Hepatocyte (in vitro differentiated cells): ENCODE data around the gene TMOD1. TPM values are rescaled to one million over a fixed set of nuclear protein-coding genes. Genes with fewer than 3 reads are reported as not detected.

Experiments used
- DNase-seq: peaks from one replicate; pipeline ENCODE4 v3.0.0-alpha.2; 2016; ENCODE audit warnings: low spot score
- H2AFZ ChIP-seq: fragments of 200-600 bp; sonication (generic); 2 replicates; pipeline ENCODE4 v1.6.0; 2016; ENCODE audit warnings: antibody characterized with exemption, mild to moderate bottlenecking
- H3K27ac ChIP-seq: fragments of 200-600 bp; sonication (generic); 2 replicates; pipeline ENCODE4 v1.5.1; 2016; ENCODE audit warnings: mild to moderate bottlenecking
- H3K27me3 ChIP-seq: fragments of 200-600 bp; sonication (generic); 2 replicates; pipeline ENCODE4 v1.6.1; 2016
- H3K36me3 ChIP-seq: fragments of 200-600 bp; sonication (generic); replicated peaks from 2 replicates; pipeline ENCODE4 v1.5.1; 2016; ENCODE audit warnings: low read depth; ENCODE audit not compliant: insufficient read depth
- H3K4me1 ChIP-seq: fragments of 200-600 bp; sonication (generic); 2 replicates; pipeline ENCODE4 v1.5.1; 2016; ENCODE audit warnings: mild to moderate bottlenecking, moderate library complexity; ENCODE audit not compliant: insufficient read depth
- H3K4me2 ChIP-seq: fragments of 200-600 bp; sonication (generic); 2 replicates; pipeline ENCODE4 v1.6.0; 2016
- H3K4me3 ChIP-seq: fragments of 200-600 bp; sonication (generic); 2 replicates; pipeline ENCODE4 v1.5.1; 2016; ENCODE audit warnings: mild to moderate bottlenecking
- H3K79me2 ChIP-seq: fragments of 200-600 bp; sonication (generic); 2 replicates; pipeline ENCODE4 v1.6.0; 2017; ENCODE audit warnings: mild to moderate bottlenecking
- H3K9me2 ChIP-seq: fragments of 200-600 bp; sonication (generic); replicated peaks from 2 replicates; pipeline ENCODE4 v1.6.0; 2017; ENCODE audit warnings: mild to moderate bottlenecking; ENCODE audit not compliant: insufficient read depth
- H3K9me3 ChIP-seq: fragments of 200-600 bp; sonication (generic); 2 replicates; pipeline ENCODE4 v1.5.1; 2016; ENCODE audit warnings: low read depth, mild to moderate bottlenecking
- H4K20me1 ChIP-seq: fragments of 200-600 bp; sonication (generic); 2 replicates; pipeline ENCODE4 v1.6.0; 2016; ENCODE audit warnings: mild to moderate bottlenecking; ENCODE audit not compliant: insufficient read depth, poor library complexity, severe bottlenecking
- EZH2 ChIP-seq: fragments of 200-600 bp; sonication (generic); IDR thresholded peaks from 2 replicates; pipeline ENCODE4 v1.6.1; 2016; ENCODE audit warnings: antibody characterized with exemption, mild to moderate bottlenecking, borderline replicate concordance
- EZH2phosphoT487 ChIP-seq: fragments of 200-600 bp; sonication (generic); IDR thresholded peaks from one replicate; pipeline ENCODE4 v1.6.1; 2018; ENCODE audit warnings: antibody characterized with exemption, mild to moderate bottlenecking, low read depth, moderate library complexity; ENCODE audit not compliant: unreplicated experiment, severe bottlenecking
- WGBS: methylation state at CpG from one replicate; pipeline ENCODE4 v1.1.6; 2016; ENCODE audit warnings: low lambda C conversion rate; ENCODE audit errors: missing lambda C conversion rate; 5-methylcytosine and 5-hydroxymethylcytosine counted together
- polyA plus RNA-seq: library from polyadenylated mRNA; unstranded; fragments of >200 nt; fragmentation: Nextera tagmentation; extraction: Ambion mirVana; gene quantifications from 2 replicates; pipeline ENCODE4 v1.2.1, GENCODE V29; 2016
- total RNA-seq: library from RNA; depleted of rRNA; stranded (reverse); fragments of >200 nt; gene quantifications from 2 replicates; pipeline ENCODE4 v1.2.3, GENCODE V29; 2014
- TF ChIP-seq, protein P1 (sequence below): fragments of 200-600 bp; sonication (generic); IDR thresholded peaks from 2 replicates; pipeline ENCODE4 v1.5.1; 2016; ENCODE audit warnings: antibody characterized with exemption, mild to moderate bottlenecking; ENCODE audit not compliant: poor library complexity

Gene TMOD1
- total and polyA plus RNA-seq, 2 experiments from 2014 or later: 0.47 to 3.5 TPM

GRCh38 chr9:97559111-97559514, 57.6 kb downstream of the TMOD1 start:
- Histone ChIP-seq H4K20me1 (no peaks in the 10 kb centered on the region), H3K27me3 (no peaks in the 10 kb centered on the region), H2AFZ (no peak overlapping the region), H3K4me2 (no peak overlapping the region), H3K36me3 (no peaks in the 10 kb centered on the region), H3K79me2 (no peaks in the 10 kb centered on the region), H3K4me3 (no peak overlapping the region), H3K4me1 (peaks cover 3% of the 10 kb centered on the region), H3K9me2 (no peaks in the 10 kb centered on the region), H3K27ac (no peak overlapping the region), H3K9me3 (no peaks in the 10 kb centered on the region)
- 88% methylated on average over 10 of the region's 10 CpGs for WGBS
- TF ChIP-seq, protein P1, sequence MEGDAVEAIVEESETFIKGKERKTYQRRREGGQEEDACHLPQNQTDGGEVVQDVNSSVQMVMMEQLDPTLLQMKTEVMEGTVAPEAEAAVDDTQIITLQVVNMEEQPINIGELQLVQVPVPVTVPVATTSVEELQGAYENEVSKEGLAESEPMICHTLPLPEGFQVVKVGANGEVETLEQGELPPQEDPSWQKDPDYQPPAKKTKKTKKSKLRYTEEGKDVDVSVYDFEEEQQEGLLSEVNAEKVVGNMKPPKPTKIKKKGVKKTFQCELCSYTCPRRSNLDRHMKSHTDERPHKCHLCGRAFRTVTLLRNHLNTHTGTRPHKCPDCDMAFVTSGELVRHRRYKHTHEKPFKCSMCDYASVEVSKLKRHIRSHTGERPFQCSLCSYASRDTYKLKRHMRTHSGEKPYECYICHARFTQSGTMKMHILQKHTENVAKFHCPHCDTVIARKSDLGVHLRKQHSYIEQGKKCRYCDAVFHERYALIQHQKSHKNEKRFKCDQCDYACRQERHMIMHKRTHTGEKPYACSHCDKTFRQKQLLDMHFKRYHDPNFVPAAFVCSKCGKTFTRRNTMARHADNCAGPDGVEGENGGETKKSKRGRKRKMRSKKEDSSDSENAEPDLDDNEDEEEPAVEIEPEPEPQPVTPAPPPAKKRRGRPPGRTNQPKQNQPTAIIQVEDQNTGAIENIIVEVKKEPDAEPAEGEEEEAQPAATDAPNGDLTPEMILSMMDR: no peak
- TF ChIP-seq EZH2phosphoT487 (no peak), EZH2 (no peak)
- no peak for DNase-seq

DNA sequence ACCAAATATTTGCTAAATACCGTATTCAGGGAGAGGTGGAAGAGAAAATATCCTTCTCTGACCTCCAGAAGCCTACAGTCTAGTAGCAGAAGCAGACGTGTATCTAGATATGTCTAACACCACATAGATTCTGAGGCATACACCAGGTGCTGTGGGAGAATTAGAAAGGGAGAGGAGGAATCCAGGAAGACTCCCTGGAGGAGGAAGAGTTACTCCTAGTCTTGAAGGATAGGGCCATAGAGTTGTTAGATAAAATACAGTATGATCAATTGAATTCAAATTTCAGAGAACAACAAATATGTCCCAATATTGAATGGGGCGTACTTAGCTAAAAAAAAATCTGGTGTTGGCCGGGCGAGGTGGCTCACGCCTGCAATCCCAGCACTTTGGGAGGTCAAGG, 58.7 kb downstream of the TMOD1 start:
- H2AFZ ChIP-seq: no peak overlapping the region
- no peaks in the 10 kb centered on the region for H3K9me3 ChIP-seq
- H3K9me2 ChIP-seq: no peaks in the 10 kb centered on the region
- TF ChIP-seq, protein P1: no peak
- TF ChIP-seq EZH2 (no peak), EZH2phosphoT487 (no peak)
- no peak for DNase-seq
- no peaks in the 10 kb centered on the region for H3K79me2 ChIP-seq
- no peak overlapping the region for H3K4me2 ChIP-seq
- no peaks in the 10 kb centered on the region for H3K36me3 ChIP-seq
- peaks cover 3% of the 10 kb centered on the region for H3K4me1 ChIP-seq
- no peaks in the 10 kb centered on the region for H3K27me3 ChIP-seq
- no peak overlapping the region for H3K4me3 ChIP-seq
- WGBS: 88% methylated on average over 6 of the region's 6 CpGs
- H3K27ac ChIP-seq: no peak overlapping the region
- H4K20me1 ChIP-seq: no peaks in the 10 kb centered on the region

DNA sequence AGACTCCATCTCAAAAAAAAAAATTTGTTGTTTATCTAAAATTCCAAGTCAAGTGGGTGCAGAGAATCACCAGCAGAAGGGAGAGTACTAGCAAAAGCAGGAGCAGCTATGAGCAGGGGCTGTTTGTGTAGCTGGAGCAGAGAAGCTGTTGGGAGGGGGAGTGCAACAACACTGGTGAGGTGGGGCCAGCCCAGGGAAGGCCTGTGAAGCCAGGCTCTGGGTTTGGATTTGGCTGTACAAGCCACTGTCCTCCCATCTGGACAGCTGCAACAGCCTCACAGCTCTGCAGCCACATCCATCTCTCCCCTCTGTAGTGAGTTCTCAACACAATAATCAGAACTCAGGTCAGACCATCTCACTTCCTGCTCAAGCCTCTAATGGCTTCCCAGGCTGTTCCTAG, 59.4 kb downstream of the TMOD1 start:
- TF ChIP-seq EZH2 (no peak), EZH2phosphoT487 (no peak)
- TF ChIP-seq, protein P1: no peak
- Histone ChIP-seq H3K4me3 (no peak overlapping the region), H3K27me3 (no peaks in the 10 kb centered on the region), H3K36me3 (no peaks in the 10 kb centered on the region), H3K4me1 (peaks cover 3% of the 10 kb centered on the region), H2AFZ (no peak overlapping the region), H3K9me2 (no peaks in the 10 kb centered on the region), H3K4me2 (no peak overlapping the region), H3K9me3 (no peaks in the 10 kb centered on the region), H3K79me2 (no peaks in the 10 kb centered on the region), H4K20me1 (no peaks in the 10 kb centered on the region), H3K27ac (no peak overlapping the region)
- no peak for DNase-seq

DNA sequence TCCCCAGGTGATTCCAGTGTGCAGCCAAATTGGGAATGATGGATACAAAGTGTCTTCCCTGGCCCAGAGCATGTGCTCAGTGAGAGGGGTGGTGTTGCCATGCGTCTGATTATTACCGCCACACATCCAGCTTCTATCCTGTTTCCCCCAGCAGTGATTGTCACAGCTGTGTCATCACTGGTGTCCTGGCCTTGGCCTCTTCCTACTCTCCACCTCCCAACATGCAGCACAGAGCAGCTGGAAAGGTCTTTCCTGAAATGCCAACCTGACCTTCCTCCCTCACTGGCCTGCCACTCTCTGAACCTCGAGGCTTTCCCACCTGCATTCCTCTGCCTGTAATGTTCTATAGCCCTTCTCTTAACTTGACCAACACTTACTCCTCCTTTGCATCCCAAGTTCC, 60.0 kb downstream of the TMOD1 start:
- H3K4me1 ChIP-seq: peaks cover 3% of the 10 kb centered on the region
- H2AFZ ChIP-seq: no peak overlapping the region
- no peak overlapping the region for H3K27ac ChIP-seq
- DNase-seq: no peak
- no peak overlapping the region for H3K4me2 ChIP-seq
- H4K20me1 ChIP-seq: no peaks in the 10 kb centered on the region
- H3K4me3 ChIP-seq: no peak overlapping the region
- H3K9me3 ChIP-seq: no peaks in the 10 kb centered on the region
- TF ChIP-seq EZH2phosphoT487: no peak
- TF ChIP-seq, protein P1: no peak
- no peak for TF ChIP-seq EZH2
- H3K79me2 ChIP-seq: no peaks in the 10 kb centered on the region
- H3K27me3 ChIP-seq: no peaks in the 10 kb centered on the region
- 92% methylated on average over 3 of the region's 3 CpGs for WGBS
- H3K9me2 ChIP-seq: no peaks in the 10 kb centered on the region
- H3K36me3 ChIP-seq: no peaks in the 10 kb centered on the region
